OCI-LY1 (cell line): ENCODE measurements around the gene PID1.

Experiments
- EZH2 ChIP-seq: fragments of 200-600 bp; sonication (generic), shearing (Covaris generic); IDR thresholded peaks from 2 replicates; pipeline ENCODE4 v1.8.0; 2017; ENCODE audit warnings: borderline replicate concordance, mixed run types, mild to moderate bottlenecking, antibody characterized with exemption, low read length, moderate library complexity, mixed read lengths
- TF ChIP-seq, protein P1 (sequence below): fragments of 200-600 bp; sonication (generic), shearing (Covaris generic); IDR thresholded peaks from 2 replicates; pipeline ENCODE4 v1.5.1; 2017; ENCODE audit warnings: mild to moderate bottlenecking, antibody characterized with exemption, low read length, moderate library complexity, mixed read lengths

DNA sequence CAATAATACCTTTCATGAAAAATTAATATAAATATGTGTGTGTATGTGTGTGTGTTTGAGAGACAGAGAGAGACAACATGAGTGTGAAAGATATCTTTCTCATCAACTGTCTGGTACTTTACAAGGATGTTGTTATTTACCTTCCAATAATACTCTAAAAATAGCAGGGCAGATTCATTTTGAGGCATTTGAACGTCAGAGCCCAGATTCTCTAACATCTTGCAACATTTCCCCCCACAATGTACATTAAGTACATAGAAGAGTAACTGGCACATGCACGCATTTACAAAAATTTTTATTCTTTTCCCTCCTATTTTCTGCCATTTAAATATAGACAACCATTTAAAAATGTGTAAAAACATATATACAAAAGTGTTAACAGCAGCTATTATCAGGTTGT, 100.9 kb downstream of the PID1 start:
- TF ChIP-seq, protein P1, sequence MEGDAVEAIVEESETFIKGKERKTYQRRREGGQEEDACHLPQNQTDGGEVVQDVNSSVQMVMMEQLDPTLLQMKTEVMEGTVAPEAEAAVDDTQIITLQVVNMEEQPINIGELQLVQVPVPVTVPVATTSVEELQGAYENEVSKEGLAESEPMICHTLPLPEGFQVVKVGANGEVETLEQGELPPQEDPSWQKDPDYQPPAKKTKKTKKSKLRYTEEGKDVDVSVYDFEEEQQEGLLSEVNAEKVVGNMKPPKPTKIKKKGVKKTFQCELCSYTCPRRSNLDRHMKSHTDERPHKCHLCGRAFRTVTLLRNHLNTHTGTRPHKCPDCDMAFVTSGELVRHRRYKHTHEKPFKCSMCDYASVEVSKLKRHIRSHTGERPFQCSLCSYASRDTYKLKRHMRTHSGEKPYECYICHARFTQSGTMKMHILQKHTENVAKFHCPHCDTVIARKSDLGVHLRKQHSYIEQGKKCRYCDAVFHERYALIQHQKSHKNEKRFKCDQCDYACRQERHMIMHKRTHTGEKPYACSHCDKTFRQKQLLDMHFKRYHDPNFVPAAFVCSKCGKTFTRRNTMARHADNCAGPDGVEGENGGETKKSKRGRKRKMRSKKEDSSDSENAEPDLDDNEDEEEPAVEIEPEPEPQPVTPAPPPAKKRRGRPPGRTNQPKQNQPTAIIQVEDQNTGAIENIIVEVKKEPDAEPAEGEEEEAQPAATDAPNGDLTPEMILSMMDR, result no peak
- no peak for TF ChIP-seq EZH2
